Neural progenitor cell (in vitro differentiated cells): ENCODE data around the gene ARID4B.

Experiments
- CTCF ChIP-seq: fragments of 200-600 bp; sonication (generic); IDR thresholded peaks from 2 replicates; pipeline ENCODE4 v1.5.1; 2017; ENCODE audit warnings: antibody characterized with exemption, mild to moderate bottlenecking
- EZH2 ChIP-seq: fragments of 200-600 bp; sonication (generic); IDR thresholded peaks from 2 replicates; pipeline ENCODE4 v1.6.1; 2017; ENCODE audit warnings: antibody characterized with exemption, mild to moderate bottlenecking, moderate library complexity
- EZH2phosphoT487 ChIP-seq: fragments of 200-600 bp; sonication (generic); IDR thresholded peaks from 2 replicates; pipeline ENCODE4 v1.6.1; 2017; ENCODE audit warnings: antibody characterized with exemption

GRCh38 chr1:235339746-235340145 is 11.8 kb upstream of the ARID4B start:
- TF ChIP-seq EZH2 (no peak), CTCF (no peak), EZH2phosphoT487 (no peak)
